A549 treated with RU486 at 1 μM for 4 hours (cell line): Measurements from ENCODE around the gene IL1RN. TPM values are rescaled to one million over a fixed set of nuclear protein-coding genes. Genes with fewer than 3 reads are reported as not detected.

Source experiments
- total RNA-seq: library from RNA; stranded (reverse); fragments of 200-300 nt; extraction: Qiagen RNA extraction; gene quantifications from 5 replicates; pipeline ENCODE4 v1.2.3, GENCODE V29; 2022; ENCODE audit warnings: low read depth

IL1RN gene, protein sequence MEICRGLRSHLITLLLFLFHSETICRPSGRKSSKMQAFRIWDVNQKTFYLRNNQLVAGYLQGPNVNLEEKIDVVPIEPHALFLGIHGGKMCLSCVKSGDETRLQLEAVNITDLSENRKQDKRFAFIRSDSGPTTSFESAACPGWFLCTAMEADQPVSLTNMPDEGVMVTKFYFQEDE
- total RNA-seq: 0.14 to 0.42 TPM (median 0.25 TPM) in 4 of 5 replicates, not detected in the other

DNA sequence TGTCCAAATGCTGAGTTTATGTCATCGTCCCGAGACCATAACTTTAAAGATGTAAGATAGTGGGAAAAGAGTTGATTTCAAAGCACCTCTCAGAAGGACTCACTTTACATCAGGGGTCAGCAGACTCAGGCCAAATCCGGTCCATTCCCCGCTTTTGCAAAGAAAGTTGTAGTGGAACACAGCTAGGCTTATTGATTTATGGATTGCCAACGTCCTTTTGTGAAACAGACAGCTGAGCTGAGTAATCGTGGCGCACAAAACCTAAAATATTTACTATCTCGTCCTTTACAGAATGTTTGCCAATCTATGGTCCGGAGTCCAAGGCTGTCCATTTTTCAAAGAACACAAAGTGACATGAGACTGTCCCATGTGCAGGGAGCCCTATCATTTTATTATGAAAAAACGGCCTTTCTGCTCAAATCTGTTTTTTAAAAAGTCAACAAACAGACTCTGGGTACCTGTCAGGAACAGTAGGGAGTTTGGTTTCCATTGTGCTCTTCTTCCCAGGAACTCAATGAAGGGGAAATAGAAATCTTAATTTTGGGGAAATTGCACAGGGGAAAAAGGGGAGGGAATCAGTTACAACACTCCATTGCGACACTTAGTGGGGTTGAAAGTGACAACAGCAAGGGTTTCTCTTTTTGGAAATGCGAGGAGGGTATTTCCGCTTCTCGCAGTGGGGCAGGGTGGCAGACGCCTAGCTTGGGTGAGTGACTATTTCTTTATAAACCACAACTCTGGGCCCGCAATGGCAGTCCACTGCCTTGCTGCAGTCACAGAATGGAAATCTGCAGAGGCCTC is at the start of gene IL1RN:
IL1RN (plus strand) TSS at position 754 of the 801 bp plus-strand sequence; CDS start at position 781, 27 bp downstream.

DNA sequence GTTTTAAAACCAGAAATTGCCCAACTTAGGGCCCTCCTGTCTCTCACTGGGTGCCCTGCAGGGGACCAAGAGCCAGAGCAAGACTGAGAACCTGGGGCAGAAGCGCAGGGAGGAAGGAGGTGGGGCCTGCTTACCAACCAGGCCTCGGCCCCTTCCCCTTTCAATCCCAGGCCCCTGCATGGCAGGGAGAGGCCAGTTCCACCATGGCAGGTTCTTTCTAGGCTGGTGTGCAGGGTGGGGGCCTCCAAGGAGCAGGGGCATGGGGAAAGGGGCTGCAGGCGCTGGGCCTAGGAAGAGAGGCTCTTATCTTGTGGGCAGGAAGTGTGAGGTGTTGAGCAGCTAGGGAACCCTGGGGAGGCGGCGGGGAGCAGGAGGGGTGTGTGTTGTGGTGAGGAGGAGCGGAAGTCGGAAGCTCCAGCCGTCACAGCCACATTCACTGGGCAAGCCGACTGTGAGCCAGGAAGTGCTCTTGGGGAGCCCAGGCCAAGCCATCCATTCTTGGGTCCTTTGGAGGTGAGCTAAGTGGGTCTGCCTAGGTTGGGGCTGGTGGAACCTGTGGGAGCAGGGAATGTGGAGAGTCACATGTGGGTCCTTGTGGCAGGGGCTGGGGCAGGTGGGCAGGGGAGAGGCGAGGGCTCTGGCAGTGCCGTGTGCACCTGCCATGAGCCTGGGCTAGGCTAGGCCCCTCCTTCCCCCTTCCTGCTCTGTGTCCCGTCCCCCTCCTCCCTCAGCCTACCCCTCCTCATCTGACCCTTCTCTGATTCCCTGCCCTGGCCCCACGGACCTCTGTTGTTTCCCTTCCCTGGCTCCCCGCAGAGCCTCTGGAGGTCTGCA is 46.4 kb downstream of the IL1RN start, which contains the start of gene PSD4:
PSD4 (plus strand) TSS at position 430 of the 834 bp plus-strand sequence. CDS start 8,486 bp downstream, outside the sequence.

Other genes starting within 250 kb of the IL1RN start
- gene IL37, start 216.4 kb upstream of the IL1RN start, total RNA-seq: not detected in 5 replicates
- not detected in 5 replicates for gene IL36G, start 149.6 kb upstream of the IL1RN start, total RNA-seq
- gene IL36A, start 122.1 kb upstream of the IL1RN start, total RNA-seq: not detected in 5 replicates
- not detected in 5 replicates for gene IL36B, start 74.7 kb upstream of the IL1RN start, total RNA-seq
- gene IL36RN, start 68.4 kb upstream of the IL1RN start, total RNA-seq: 0.06 to 0.59 TPM (median 0.08 TPM) in 4 of 5 replicates, not detected in the other
- not detected in 5 replicates for gene IL1F10, start 59.6 kb upstream of the IL1RN start, total RNA-seq
- 8.2 to 12.1 TPM (median 10.6 TPM) in 5 replicates for gene PSD4, start 46.4 kb downstream of the IL1RN start, total RNA-seq
- gene PAX8, start 151.3 kb downstream of the IL1RN start, total RNA-seq: 0.54 to 1.2 TPM (median 1.1 TPM) in 5 replicates